Endothelial cell of umbilical vein (primary cell): ENCODE data around the gene KANK2. TPM values are rescaled to one million over a fixed set of nuclear protein-coding genes. Genes with fewer than 3 reads are reported as not detected.

ENCODE experiments used
- BruUV-seq: library from RNA; stranded (reverse); fragments of 400-500 nt; replicated peaks from 2 replicates; lab custom pipeline; 2021; lab: Mats Ljungman, UMichigan
- CTCF ChIA-PET: fragments of 300-600, 350-600 bp; sonication (Branson Sonifier 250); formaldehyde crosslinking; loops from one replicate; lab custom pipeline; 2021; ENCODE audit warnings: antibody characterized with exemption, inconsistent platforms; lab: Charles Lee
- POLR2A ChIA-PET: fragments of 300-600, 350-600 bp; sonication (Branson Sonifier 250); formaldehyde crosslinking; loops from one replicate; lab custom pipeline; 2021; ENCODE audit warnings: antibody characterized with exemption, inconsistent platforms; lab: Charles Lee
- DNase-seq: peaks from one replicate; pipeline ENCODE4 v3.0.0-alpha.2; 2011; ENCODE audit warnings: low read depth, low spot score
- FAIRE-seq: peaks from 2 replicates; lab custom pipeline; 2011; peaks lifted over from hg19 to GRCh38; lab: Jason Lieb, UNC
- H2AFZ ChIP-seq: 2 replicates; pipeline ENCODE4 v1.6.0; 2012; ENCODE audit warnings: low read depth, low read length, control low read depth, inconsistent platforms
- H3K27ac ChIP-seq: 2 replicates; pipeline ENCODE4 v1.5.1; 2011; ENCODE audit warnings: low read depth, mild to moderate bottlenecking, control low read depth, low read length, moderate library complexity; ENCODE audit not compliant: insufficient read depth
- H3K27me3 ChIP-seq, 2 experiments: 2 replicates each; pipeline versions ENCODE4 v1.6.0 to v1.6.1; 2011; ENCODE audit warnings: low read length in 2 of 2, mixed read lengths in 1 of 2; ENCODE audit not compliant: control insufficient read depth in 2 of 2, insufficient read depth in 2 of 2
- H3K36me3 ChIP-seq, 2 experiments: 2 replicates in 1 of 2; 3 replicates in 1 of 2; pipeline ENCODE4 v1.5.1; 2011; ENCODE audit warnings: low read length in 2 of 2, mild to moderate bottlenecking in 1 of 2, moderate library complexity in 1 of 2; ENCODE audit not compliant: control insufficient read depth in 2 of 2, insufficient read depth in 2 of 2; ENCODE audit errors: extremely low read depth in 1 of 2
- H3K4me1 ChIP-seq: 3 replicates; pipeline ENCODE4 v1.5.1; 2011; ENCODE audit warnings: mild to moderate bottlenecking, low read length; ENCODE audit not compliant: control insufficient read depth, insufficient read depth; ENCODE audit errors: extremely low read depth
- H3K4me2 ChIP-seq: 2 replicates; pipeline ENCODE4 v1.6.1; 2011; ENCODE audit warnings: low read length, control low read depth, mixed read lengths; ENCODE audit not compliant: insufficient read depth
- H3K4me3 ChIP-seq, 3 experiments: fragments of 200-600 bp in 1 of 3; sonication (generic), shearing (Covaris generic) in 1 of 3; replicated peaks in 1 of 3; 2 replicates each; pipeline ENCODE4 v1.5.1; 2011 to 2016; ENCODE audit warnings: control low read depth in 3 of 3, low read length in 3 of 3, mild to moderate bottlenecking in 2 of 3, inconsistent platforms in 1 of 3, low read depth in 1 of 3, moderate library complexity in 1 of 3; ENCODE audit not compliant: insufficient read depth in 1 of 3
- H3K79me2 ChIP-seq: 2 replicates; pipeline ENCODE4 v1.6.0; 2012; ENCODE audit warnings: low read length, inconsistent platforms; ENCODE audit not compliant: control insufficient read depth, insufficient read depth
- H3K9ac ChIP-seq: replicated peaks from 2 replicates; pipeline ENCODE3; 2011; ENCODE audit warnings: low read length, control low read depth; ENCODE audit not compliant: insufficient read depth; ENCODE audit errors: extremely low read depth
- H3K9me1 ChIP-seq: replicated peaks from 3 replicates; pipeline ENCODE4 v1.6.0; 2011; ENCODE audit warnings: mild to moderate bottlenecking, low read length; ENCODE audit not compliant: control insufficient read depth, insufficient read depth; ENCODE audit errors: extremely low read depth
- H3K9me3 ChIP-seq: replicated peaks from 2 replicates; pipeline ENCODE4 v1.5.1; 2012; ENCODE audit warnings: low read length, inconsistent platforms; ENCODE audit not compliant: control insufficient read depth, insufficient read depth
- H4K20me1 ChIP-seq: replicated peaks from 2 replicates; pipeline ENCODE3; 2011; ENCODE audit warnings: mild to moderate bottlenecking, low read length; ENCODE audit not compliant: control insufficient read depth, insufficient read depth; ENCODE audit errors: extremely low read depth
- EZH2 ChIP-seq: IDR thresholded peaks from 2 replicates; pipeline ENCODE4 v1.6.1; 2012; ENCODE audit warnings: borderline replicate concordance, low read depth, mild to moderate bottlenecking, moderate library complexity, low read length, inconsistent platforms; ENCODE audit not compliant: severe bottlenecking
- FOS ChIP-seq: IDR thresholded peaks from 2 replicates; pipeline ENCODE4 v1.6.1; 2011; ENCODE audit warnings: mild to moderate bottlenecking, low read length, moderate library complexity, borderline replicate concordance; ENCODE audit not compliant: insufficient read depth
- GATA2 ChIP-seq: IDR thresholded peaks from 2 replicates; pipeline ENCODE4 v1.7.0; 2011; ENCODE audit warnings: low read depth, mild to moderate bottlenecking, moderate library complexity, mixed read lengths, low read length; ENCODE audit not compliant: insufficient read length, insufficient read depth
- JUN ChIP-seq: IDR thresholded peaks from 2 replicates; pipeline ENCODE4 v1.6.1; 2011; ENCODE audit warnings: borderline replicate concordance, low read depth; ENCODE audit not compliant: insufficient read length, insufficient read depth
- MAX ChIP-seq: IDR thresholded peaks from 2 replicates; pipeline ENCODE4 v1.6.1; 2011; ENCODE audit not compliant: insufficient read depth, insufficient read length
- dilution Hi-C: fragments of 300-500 bp; cut with MboI; formaldehyde crosslinking; loops from one replicate; pipeline ENCODE4 v1.15.0; 2019; ENCODE audit warnings: low sequenced_read_pairs; ENCODE audit not compliant: extremely low pct_ligation_motif_present
- intact Hi-C: fragments of 100-400 bp; cut with micrococcal nuclease; formaldehyde crosslinking; loops from one replicate; pipeline ENCODE4 v1.10.0; 2022
- polyA plus RNA-seq, 4 experiments: library from polyadenylated mRNA; depleted of rRNA in 3 of 4; stranded (reverse) in 3 of 4; unstranded in 1 of 4; fragments of >200 nt; gene quantifications; 2 replicates each; pipeline versions ENCODE4 v1.2.1 to v1.2.3, GENCODE V29; 2011 to 2012; ENCODE audit warnings: missing spikeins in 1 of 4
- total RNA-seq: library from RNA; stranded (reverse); gene quantifications from 2 replicates; pipeline ENCODE4 v1.2.3, GENCODE V29; 2021

The KANK2 gene
- total and polyA plus RNA-seq, 2 donors (not counting 3 experiments of a cell fraction or from before 2014, with no cell fraction given): 41.7 to 77.9 TPM

- FAIRE-seq (no peak), DNase-seq (no peak)
- ChIA-PET POLR2A (no interaction called here), CTCF (interaction anchor here (0.9 to 5.3 kb wide), 3 partner anchors 12 to 66 kb away, joined by 3 to 25 read pairs (median 5); no protein-coding TSS in a partner anchor)
- no TSS peak for BruUV-seq
- Histone ChIP-seq H3K4me3 (no peak overlapping the region), H3K79me2 (peaks cover 36% of the 10 kb centered on the region), H2AFZ (no peak overlapping the region), H3K9ac (no peak overlapping the region), H4K20me1 (no peaks in the 10 kb centered on the region), H3K4me2 (no peak overlapping the region), H3K27me3 (no peaks in the 10 kb centered on the region), H3K36me3 (peaks cover 8 to 18% of the 10 kb centered on the region in 2 experiments), H3K9me3 (no peaks in the 10 kb centered on the region), H3K27ac (no peak overlapping the region), H3K4me1 (peaks cover 19% of the 10 kb centered on the region), H3K9me1 (no peaks in the 10 kb centered on the region)
- intact Hi-C loops: no loop called here
- dilution Hi-C loops: no loop called here
- no peak for TF ChIP-seq GATA2
- no peak for TF ChIP-seq EZH2
Observed at GRCh38 chr19:11191934-11192333, 5.4 kb downstream of the KANK2 start.

- DNase-seq (peak; percentile 40), FAIRE-seq (peak; percentile 81)
- Histone ChIP-seq H3K36me3 (peaks cover 10 to 20% of the 10 kb centered on the region in 2 experiments), H3K27ac (peak overlapping the region; percentile 12), H3K4me3 (no peak overlapping the region), H3K9me1 (no peaks in the 10 kb centered on the region), H3K79me2 (peaks cover 30% of the 10 kb centered on the region), H3K9ac (no peak overlapping the region), H3K27me3 (no peaks in the 10 kb centered on the region), H2AFZ (no peak overlapping the region), H3K9me3 (no peaks in the 10 kb centered on the region), H4K20me1 (no peaks in the 10 kb centered on the region), H3K4me2 (no peak overlapping the region), H3K4me1 (peaks cover 16% of the 10 kb centered on the region)
- ChIA-PET POLR2A (no interaction called here), CTCF (interaction anchor here (0.9 to 5.3 kb wide), 3 partner anchors 12 to 65 kb away, joined by 3 to 25 read pairs (median 5); no protein-coding TSS in a partner anchor)
- dilution Hi-C loops: no loop called here
- intact Hi-C loops: no loop called here
- BruUV-seq: no TSS peak
- TF ChIP-seq MAX: peak; percentile 75
- no peak for TF ChIP-seq JUN
- no peak for TF ChIP-seq FOS
Observed at GRCh38 chr19:11191273-11191755, 6.0 kb downstream of the KANK2 start.
